ENCODE data around the gene MCUR1.
"Not testable (repeated sequence)": the region's sequence is repeated elsewhere in the genome, so short reads cannot be mapped to it uniquely, and the experiment has no call there.

The MCUR1 gene

GRCh38 chr6:13814176-13814937 lies at the start of gene MCUR1:
Gene MCUR1, minus strand, starts transcription at chr6:13814557. Its CDS starts 128 bp downstream, at chr6:13814429.
- H3K4me1 ChIP-seq = peaks cover 21 to 43% (median 27%) of the 10 kb centered on the region in 10 experiments
- peaks cover 0 to 21% (median 9%) of the 10 kb centered on the region in 11 experiments; a peak in 10 of 22 replicates for H3K36me3 ChIP-seq
- TF ChIP-seq Cebpa-rat (IDR thresholded peaks at IDR 0.05) = no peak
- peak within 1 kb of the TSS; percentile 82 to 92 (median 88) for H3K4me3 ChIP-seq
- peak within 1 kb of the TSS; percentile 94 to 98 (median 96) for H3K9ac ChIP-seq
- H3K27ac ChIP-seq = peak within 1 kb of the TSS; percentile 94 to 97 (median 96)
- H4K20me1 ChIP-seq = peaks cover 9 to 40% (median 30%) of the 10 kb centered on the region in 11 experiments; a peak in 19 of 22 replicates
- peak within 1 kb of the TSS; percentile 69 to 92 (median 86) for H3K4me2 ChIP-seq
- no peaks in the 10 kb centered on the region for H3K27me3 ChIP-seq
- H3K9me3 ChIP-seq (replicated peaks in 1 of 11) = peaks cover 0 to 2% (median 0%) of the 10 kb centered on the region in 11 experiments; a peak in 1 of 22 replicates

DNA sequence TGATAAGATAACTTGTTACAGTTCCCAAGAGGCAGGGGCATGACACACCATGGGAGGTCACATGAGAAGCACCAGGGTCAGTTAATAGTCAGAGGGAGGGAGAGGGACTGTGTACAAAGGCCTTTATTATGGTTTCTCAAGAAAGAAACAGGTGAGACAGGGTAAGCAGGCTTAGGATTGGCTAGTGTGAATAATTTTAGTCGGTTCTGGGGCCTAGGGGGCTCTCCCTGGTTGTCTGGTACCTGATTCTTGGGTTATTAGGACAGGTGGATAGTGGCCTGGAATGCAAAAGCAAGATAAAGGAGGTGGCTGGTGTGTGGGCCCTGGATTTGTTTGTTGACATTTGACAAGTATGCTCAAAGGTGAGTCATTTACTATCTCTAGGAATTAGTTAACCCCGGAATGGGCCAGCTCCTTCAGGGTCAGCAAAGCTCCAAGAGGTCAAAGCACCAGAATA lies 49.4 kb upstream of the MCUR1 start:
- H3K36me3 ChIP-seq = no peaks in the 10 kb centered on the region
- peaks cover 0 to 34% (median 4%) of the 10 kb centered on the region in 10 experiments; a peak in 10 of 20 replicates for H3K4me1 ChIP-seq
- no peak overlapping the region for H3K4me2 ChIP-seq
- no peak for TF ChIP-seq Cebpa-rat (IDR thresholded peaks at IDR 0.05)
- no peaks in the 10 kb centered on the region for H4K20me1 ChIP-seq
- H3K9ac ChIP-seq = no peak overlapping the region
- H3K27ac ChIP-seq = no peak overlapping the region
- H3K4me3 ChIP-seq = no peak overlapping the region
- H3K27me3 ChIP-seq = no peaks in the 10 kb centered on the region
- peaks cover 12 to 16% (median 15%) of the 10 kb centered on the region in 11 experiments; a peak in 21 of 22 replicates for H3K9me3 ChIP-seq (replicated peaks in 1 of 11)

GRCh38 chr6:13860556-13861185 lies 46.3 kb upstream of the MCUR1 start:
- not testable (repeated sequence) for H3K4me2 ChIP-seq, H4K20me1 ChIP-seq, H3K27me3 ChIP-seq, H3K9ac ChIP-seq, H3K36me3 ChIP-seq, H3K4me3 ChIP-seq, H3K27ac ChIP-seq
- peaks cover 0 to 44% (median 4%) of the 10 kb centered on the region in 10 experiments; a peak in 10 of 20 replicates for H3K4me1 ChIP-seq
- H3K9me3 ChIP-seq (replicated peaks in 1 of 11) = peaks cover 12 to 16% (median 15%) of the 10 kb centered on the region in 11 experiments; a peak in 21 of 22 replicates

DNA sequence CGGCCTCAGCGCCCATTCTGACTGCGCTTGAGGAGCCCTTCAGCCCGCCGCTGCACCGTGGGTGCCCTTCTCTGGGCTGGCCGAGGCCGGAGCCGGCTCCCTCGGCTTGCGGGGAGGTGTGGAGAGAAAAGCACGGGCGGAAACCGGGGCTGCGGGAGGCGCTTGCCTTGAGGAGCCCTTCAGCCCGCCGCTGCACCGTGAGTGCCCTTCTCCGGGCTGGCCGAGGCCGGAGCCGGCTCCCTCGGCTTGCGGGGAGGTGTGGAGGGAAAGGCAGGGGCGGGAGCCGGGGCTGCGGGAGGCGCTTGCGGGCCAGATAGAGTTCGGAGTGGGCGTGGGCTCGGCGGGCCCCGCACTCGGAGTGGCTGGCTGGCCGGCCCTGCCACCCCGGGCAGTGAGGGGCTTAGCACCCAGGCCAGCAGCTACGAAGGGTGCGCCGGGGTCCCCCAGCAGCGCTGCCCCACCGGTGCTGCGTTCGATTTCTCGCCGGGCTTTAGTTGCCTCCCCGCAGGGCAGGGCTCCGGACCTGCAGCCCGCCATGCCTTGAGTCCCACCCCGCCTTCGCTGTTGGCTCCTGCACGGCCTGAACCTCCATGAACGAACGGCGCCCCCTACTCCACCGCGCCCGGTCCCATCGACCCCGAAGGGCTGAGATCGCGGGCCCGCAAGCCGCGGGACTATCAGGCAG lies 45.7 kb upstream of the MCUR1 start:
- Histone ChIP-seq H3K4me1 (peaks cover 0 to 38% (median under 1%) of the 10 kb centered on the region in 10 experiments; a peak in 8 of 20 replicates), H4K20me1 (no peaks in the 10 kb centered on the region), H3K27ac (no peak overlapping the region), H3K4me2 (no peak overlapping the region), H3K36me3 (no peaks in the 10 kb centered on the region), H3K4me3 (no peak overlapping the region), H3K27me3 (no peaks in the 10 kb centered on the region), H3K9me3 (replicated peaks in 1 of 11) (peaks cover 12 to 17% (median 15%) of the 10 kb centered on the region in 11 experiments; a peak in 21 of 22 replicates), H3K9ac (no peak overlapping the region)
- no peak for TF ChIP-seq Cebpa-rat (IDR thresholded peaks at IDR 0.05)

GRCh38 chr6:13854716-13855250 lies 40.4 kb upstream of the MCUR1 start:
- TF ChIP-seq Cebpa-rat (IDR thresholded peaks at IDR 0.05) = no peak
- Histone ChIP-seq H3K27me3 (no peaks in the 10 kb centered on the region), H3K4me1 (peaks cover 0 to 39% (median 0%) of the 10 kb centered on the region in 10 experiments; a peak in 5 of 20 replicates), H3K4me2 (no peak overlapping the region), H4K20me1 (no peaks in the 10 kb centered on the region), H3K9me3 (replicated peaks in 1 of 11) (peaks cover 1 to 20% (median 5%) of the 10 kb centered on the region in 11 experiments; a peak in 19 of 22 replicates), H3K9ac (no peak overlapping the region), H3K27ac (no peak overlapping the region), H3K36me3 (no peaks in the 10 kb centered on the region), H3K4me3 (no peak overlapping the region)

GRCh38 chr6:13853871-13854270 lies 39.5 kb upstream of the MCUR1 start:
- H3K4me3 ChIP-seq = no peak overlapping the region
- H3K27me3 ChIP-seq = no peaks in the 10 kb centered on the region
- H3K9me3 ChIP-seq (replicated peaks in 1 of 11) = peaks cover 0 to 18% (median 3%) of the 10 kb centered on the region in 11 experiments; a peak in 5 of 22 replicates
- H3K4me1 ChIP-seq = peaks cover 0 to 47% (median 0%) of the 10 kb centered on the region in 10 experiments; a peak in 5 of 20 replicates
- no peaks in the 10 kb centered on the region for H3K36me3 ChIP-seq
- no peak overlapping the region for H3K9ac ChIP-seq
- no peak overlapping the region for H3K27ac ChIP-seq
- TF ChIP-seq Cebpa-rat (IDR thresholded peaks at IDR 0.05) = no peak
- H3K4me2 ChIP-seq = no peak overlapping the region
- H4K20me1 ChIP-seq = no peaks in the 10 kb centered on the region

DNA sequence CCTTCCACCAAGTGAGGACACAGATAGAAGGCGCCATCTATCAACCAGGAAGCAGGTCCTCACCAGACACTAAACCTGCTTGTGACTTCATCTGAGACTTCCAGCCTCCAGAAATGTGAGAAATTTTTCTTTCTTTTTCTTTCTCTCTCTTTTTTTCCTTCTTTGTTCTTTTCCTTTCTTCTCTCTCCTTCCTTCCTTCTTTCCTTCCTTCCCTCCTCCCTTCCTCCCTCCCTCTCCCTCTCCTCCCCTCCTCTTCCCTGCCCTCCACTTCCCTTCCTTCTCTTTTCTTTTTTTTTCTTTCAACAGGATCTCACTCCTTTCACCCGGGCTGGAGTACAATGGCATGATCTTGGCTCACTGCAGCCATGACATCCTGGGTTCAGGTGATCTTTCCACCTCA lies 37.4 kb upstream of the MCUR1 start:
- Histone ChIP-seq H4K20me1 (no peaks in the 10 kb centered on the region), H3K4me3 (no peak overlapping the region), H3K9ac (no peak overlapping the region), H3K27ac (no peak overlapping the region), H3K9me3 (replicated peaks in 1 of 11) (peaks cover 0 to 18% (median 3%) of the 10 kb centered on the region in 11 experiments; a peak in 5 of 22 replicates), H3K27me3 (no peaks in the 10 kb centered on the region), H3K4me1 (peaks cover 0 to 47% (median 0%) of the 10 kb centered on the region in 10 experiments; a peak in 5 of 20 replicates), H3K36me3 (no peaks in the 10 kb centered on the region), H3K4me2 (no peak overlapping the region)
- TF ChIP-seq Cebpa-rat (IDR thresholded peaks at IDR 0.05) = no peak

DNA sequence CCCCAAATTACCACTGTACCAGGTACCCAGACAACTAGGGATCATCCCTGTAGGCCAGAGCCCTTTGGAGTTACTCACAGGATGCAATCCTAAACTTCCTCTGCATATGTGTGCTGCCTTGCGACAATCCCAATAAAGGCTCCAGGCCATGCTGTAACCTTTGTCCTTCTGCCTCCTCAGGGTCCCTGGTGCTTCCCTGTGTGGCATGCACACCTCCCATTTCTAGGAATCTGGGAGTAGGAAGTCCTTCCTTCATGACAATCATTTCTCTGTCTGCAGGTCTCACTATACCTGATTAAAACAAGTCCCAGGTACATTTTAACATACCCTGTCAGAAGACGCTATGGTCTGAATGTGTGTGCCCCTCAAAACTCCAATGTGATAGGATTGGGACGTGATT lies 37.0 kb upstream of the MCUR1 start:
- H3K4me2 ChIP-seq = no peak overlapping the region; a peak in 2 of 22 replicates
- H3K27me3 ChIP-seq = no peaks in the 10 kb centered on the region
- TF ChIP-seq Cebpa-rat (IDR thresholded peaks at IDR 0.05) = no peak
- H3K4me3 ChIP-seq = no peak overlapping the region
- H3K9me3 ChIP-seq (replicated peaks in 1 of 11) = peaks cover 0 to 18% (median 3%) of the 10 kb centered on the region in 11 experiments; a peak in 5 of 22 replicates
- H3K9ac ChIP-seq = no peak overlapping the region
- peaks cover 0 to 46% (median 0%) of the 10 kb centered on the region in 10 experiments; a peak in 5 of 20 replicates for H3K4me1 ChIP-seq
- no peak overlapping the region; a peak in 1 of 22 replicates for H3K27ac ChIP-seq
- no peaks in the 10 kb centered on the region for H4K20me1 ChIP-seq
- H3K36me3 ChIP-seq = no peaks in the 10 kb centered on the region

DNA sequence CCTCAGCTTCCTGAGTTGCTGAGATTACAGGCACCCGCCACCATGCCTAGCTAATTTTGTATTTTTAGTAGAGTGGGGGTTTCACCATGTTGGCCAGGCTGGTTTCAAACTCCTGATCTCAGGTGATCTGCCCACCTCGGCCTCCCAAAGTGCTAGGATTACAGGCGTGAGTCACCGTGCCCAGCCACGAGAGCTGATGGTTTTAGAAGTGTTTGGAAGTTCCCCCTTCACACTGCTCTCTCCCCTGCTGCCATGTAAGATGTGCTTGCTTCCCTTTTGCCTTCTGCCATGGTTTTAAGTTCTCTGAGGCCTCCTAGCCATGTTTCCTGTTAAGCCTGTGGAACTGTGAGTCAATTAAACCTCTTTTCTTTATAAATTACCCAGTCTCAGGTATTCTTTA lies 36.3 kb upstream of the MCUR1 start:
- H3K36me3 ChIP-seq, H4K20me1 ChIP-seq, H3K4me2 ChIP-seq, H3K27me3 ChIP-seq, H3K4me3 ChIP-seq, H3K27ac ChIP-seq, H3K9ac ChIP-seq: not testable (repeated sequence)
- Histone ChIP-seq H3K9me3 (replicated peaks in 1 of 11) (peaks cover 0 to 18% (median 3%) of the 10 kb centered on the region in 11 experiments; a peak in 5 of 22 replicates), H3K4me1 (peaks cover 0 to 46% (median 0%) of the 10 kb centered on the region in 10 experiments; a peak in 5 of 20 replicates)

All from BLaER1 treated with 17β-estradiol and CSF1 and Interleukin-3, amounts not matched to agents 10 nM and 100 nM (cell line).